Left kidney (tissue), 1 donor: ENCODE results near the gene COMP. TPM values are rescaled to one million over a fixed set of nuclear protein-coding genes. Genes with fewer than 3 reads are reported as not detected.

Experiments used
- polyA plus RNA-seq: library from polyadenylated mRNA; unstranded; fragments of 120-200 nt; gene quantifications from one replicate; pipeline ENCODE4 v1.2.1, GENCODE V29; 2013; ENCODE audit not compliant: insufficient read length

The COMP gene
- polyA plus RNA-seq, 1 donor = 0.55 TPM

Other genes with a start within 250 kb of the COMP start
- 152 TPM for gene FKBP8, start 247.7 kb downstream of the COMP start, polyA plus RNA-seq
- gene KXD1, start 233.4 kb downstream of the COMP start, polyA plus RNA-seq = 56.5 TPM
- 717 TPM for gene UBA52, start 219.4 kb downstream of the COMP start, polyA plus RNA-seq
- 22.5 TPM for gene REX1BD, start 202.5 kb downstream of the COMP start, polyA plus RNA-seq
- gene CRLF1, start 184.5 kb downstream of the COMP start, polyA plus RNA-seq = 3.4 TPM
- 2.5 TPM for gene TMEM59L, start 178.4 kb downstream of the COMP start, polyA plus RNA-seq
- gene KLHL26, start 154.3 kb downstream of the COMP start, polyA plus RNA-seq = 5.2 TPM
- 16.7 TPM for gene CRTC1, start 107.6 kb downstream of the COMP start, polyA plus RNA-seq
- gene UPF1, start 40.7 kb upstream of the COMP start, polyA plus RNA-seq = 49.1 TPM
- 4.5 TPM for gene CERS1, start 104.9 kb upstream of the COMP start, polyA plus RNA-seq
- gene COPE, start 128.1 kb upstream of the COMP start, polyA plus RNA-seq = 89.5 TPM
- 40.2 TPM for gene DDX49, start 128.4 kb upstream of the COMP start, polyA plus RNA-seq
- gene HOMER3, start 149.9 kb upstream of the COMP start, polyA plus RNA-seq = 48.2 TPM
- 129 TPM for gene SUGP2, start 242.2 kb upstream of the COMP start, polyA plus RNA-seq
- gene ARMC6, start 242.3 kb upstream of the COMP start, polyA plus RNA-seq = 40.9 TPM